ENCODE measurements around the gene TRIM75.
"Not testable (repeated sequence)": the region's sequence is repeated elsewhere in the genome, so short reads cannot be mapped to it uniquely, and the experiment has no call there.

TRIM75 gene

GRCh38 chr4:165073346-165073745 is 19.7 kb downstream of the TRIM75 start:
- DNase-seq (ENCODE audit: low read depth in 2 of 3, low spot score in 1 of 3): not testable (repeated sequence)

- DNase-seq (ENCODE audit: low read depth in 2 of 3, low spot score in 1 of 3): no peak
Measured at GRCh38 chr4:165077034-165077578, 23.4 kb downstream of the TRIM75 start.

GRCh38 chr4:165079476-165079875 is 25.8 kb downstream of the TRIM75 start:
- DNase-seq (ENCODE audit: low read depth in 2 of 3, low spot score in 1 of 3): no peak

GRCh38 chr4:165084787-165085186 is 31.1 kb downstream of the TRIM75 start:
- not testable (repeated sequence) for DNase-seq (ENCODE audit: low read depth in 2 of 3, low spot score in 1 of 3)

- DNase-seq (ENCODE audit: low read depth in 2 of 3, low spot score in 1 of 3): no peak
Measured at GRCh38 chr4:165085946-165086345, 32.3 kb downstream of the TRIM75 start.

- no peak for DNase-seq (ENCODE audit: low read depth in 2 of 3, low spot score in 1 of 3)
Measured at GRCh38 chr4:165088366-165088765, 34.7 kb downstream of the TRIM75 start.

- not testable (repeated sequence) for DNase-seq (ENCODE audit: low read depth in 2 of 3, low spot score in 1 of 3)
Measured at GRCh38 chr4:165092187-165092586, 38.5 kb downstream of the TRIM75 start.

GRCh38 chr4:165094873-165095272 is 41.2 kb downstream of the TRIM75 start:
- DNase-seq (ENCODE audit: low read depth in 2 of 3, low spot score in 1 of 3): no peak

GRCh38 chr4:165095291-165095690 is 41.6 kb downstream of the TRIM75 start:
- no peak for DNase-seq (ENCODE audit: low read depth in 2 of 3, low spot score in 1 of 3)

GRCh38 chr4:165096776-165097175 is 43.1 kb downstream of the TRIM75 start:
- DNase-seq (ENCODE audit: low read depth in 2 of 3, low spot score in 1 of 3): no peak

GRCh38 chr4:165101641-165102040 is 48.0 kb downstream of the TRIM75 start:
- no peak for DNase-seq (ENCODE audit: low read depth in 2 of 3, low spot score in 1 of 3)

- DNase-seq (ENCODE audit: low read depth in 2 of 3, low spot score in 1 of 3): no peak
Measured at GRCh38 chr4:165106518-165106917, 52.9 kb downstream of the TRIM75 start.

Measured in stimulated activated CD4-positive, alpha-beta T cell treated with anti-CD3 and anti-CD28 coated beads, Interleukin-12 subunit alpha, Interleukin-12 subunit beta, amount 100 ng/mL, for 48 hours (primary cell).